NCI-H226 (cell line): Measurements from ENCODE around the gene PCDH17.

ENCODE experiments used
- DNase-seq: peaks from one replicate; pipeline ENCODE4 v3.0.0-alpha.2; 2015

Gene PCDH17

GRCh38 chr13:57740719-57741118, 109.2 kb downstream of the PCDH17 start:
- DNase-seq: no peak

- DNase-seq: no peak
Measured at GRCh38 chr13:57748096-57748495, 116.6 kb downstream of the PCDH17 start.

GRCh38 chr13:57760951-57761350, 129.4 kb downstream of the PCDH17 start:
- DNase-seq: no peak

GRCh38 chr13:57763689-57764088, 132.1 kb downstream of the PCDH17 start:
- no peak for DNase-seq
